DOHH2 (cell line): Measurements from ENCODE around the gene LAP3.

Source experiments
- H3F3A ChIP-seq: fragments of 200-600 bp; sonication (generic), shearing (Covaris generic); 2 replicates; pipeline ENCODE4 v1.6.0; 2016; ENCODE audit warnings: antibody characterized with exemption, mild to moderate bottlenecking; ENCODE audit not compliant: control insufficient read depth, insufficient read depth
- H3K27ac ChIP-seq: fragments of 200-600 bp; sonication (generic); 2 replicates; pipeline ENCODE4 v1.5.1; 2014; ENCODE audit warnings: low read depth, mild to moderate bottlenecking, low read length, moderate library complexity
- H3K27me3 ChIP-seq: fragments of 200-600 bp; sonication (generic); 2 replicates; pipeline ENCODE4 v1.6.1; 2014; ENCODE audit warnings: mild to moderate bottlenecking, low read length, mixed read lengths; ENCODE audit not compliant: control insufficient read depth
- H3K36me3 ChIP-seq: fragments of 200-600 bp; sonication (generic); 2 replicates; pipeline ENCODE4 v1.6.1; 2014; ENCODE audit warnings: mild to moderate bottlenecking, low read length, moderate library complexity, mixed read lengths; ENCODE audit not compliant: control insufficient read depth
- H3K4me1 ChIP-seq: fragments of 200-600 bp; sonication (generic); 2 replicates; pipeline ENCODE4 v1.6.1; 2014; ENCODE audit warnings: mild to moderate bottlenecking, low read length, mixed read lengths; ENCODE audit not compliant: control insufficient read depth
- H3K4me2 ChIP-seq: fragments of 200-600 bp; sonication (generic); 2 replicates; pipeline ENCODE4 v1.6.0; 2014; ENCODE audit warnings: mild to moderate bottlenecking, low read length, moderate library complexity
- H3K4me3 ChIP-seq: fragments of 200-600 bp; sonication (generic); 2 replicates; pipeline ENCODE4 v1.5.1; 2014; ENCODE audit warnings: mild to moderate bottlenecking, low read length, mixed read lengths
- H3K79me2 ChIP-seq: fragments of 200-600 bp; sonication (generic); 2 replicates; pipeline ENCODE4 v1.6.1; 2014; ENCODE audit warnings: mild to moderate bottlenecking, low read length, mixed read lengths; ENCODE audit not compliant: control insufficient read depth
- H3K9me2 ChIP-seq: fragments of 200-600 bp; sonication (generic); replicated peaks from 2 replicates; pipeline ENCODE4 v1.6.1; 2014; ENCODE audit warnings: mild to moderate bottlenecking, low read length, mixed read lengths; ENCODE audit not compliant: control insufficient read depth
- H3K9me3 ChIP-seq: fragments of 200-600 bp; sonication (generic); 2 replicates; pipeline ENCODE4 v1.6.1; 2014; ENCODE audit warnings: antibody characterized with exemption, low read length, mixed read lengths; ENCODE audit not compliant: control insufficient read depth, insufficient read depth
- H4K20me1 ChIP-seq: fragments of 200-600 bp; sonication (generic); 2 replicates; pipeline ENCODE4 v1.6.0; 2014; ENCODE audit warnings: low read depth, mild to moderate bottlenecking, antibody characterized with exemption, low read length, moderate library complexity; ENCODE audit not compliant: control insufficient read depth, insufficient read depth
- EZH2phosphoT487 ChIP-seq: fragments of 200-600 bp; sonication (generic); IDR thresholded peaks from 2 replicates; pipeline ENCODE4 v1.6.1; 2017; ENCODE audit warnings: borderline replicate concordance, mild to moderate bottlenecking, antibody characterized with exemption, low read length, moderate library complexity, mixed read lengths
- TF ChIP-seq, protein P1 (sequence below): fragments of 200-600 bp; sonication (generic); IDR thresholded peaks from one replicate; pipeline ENCODE4 v1.5.1; 2014; ENCODE audit warnings: antibody characterized with exemption, mild to moderate bottlenecking, low read depth, low read length; ENCODE audit not compliant: poor library complexity, severe bottlenecking

Gene LAP3

DNA sequence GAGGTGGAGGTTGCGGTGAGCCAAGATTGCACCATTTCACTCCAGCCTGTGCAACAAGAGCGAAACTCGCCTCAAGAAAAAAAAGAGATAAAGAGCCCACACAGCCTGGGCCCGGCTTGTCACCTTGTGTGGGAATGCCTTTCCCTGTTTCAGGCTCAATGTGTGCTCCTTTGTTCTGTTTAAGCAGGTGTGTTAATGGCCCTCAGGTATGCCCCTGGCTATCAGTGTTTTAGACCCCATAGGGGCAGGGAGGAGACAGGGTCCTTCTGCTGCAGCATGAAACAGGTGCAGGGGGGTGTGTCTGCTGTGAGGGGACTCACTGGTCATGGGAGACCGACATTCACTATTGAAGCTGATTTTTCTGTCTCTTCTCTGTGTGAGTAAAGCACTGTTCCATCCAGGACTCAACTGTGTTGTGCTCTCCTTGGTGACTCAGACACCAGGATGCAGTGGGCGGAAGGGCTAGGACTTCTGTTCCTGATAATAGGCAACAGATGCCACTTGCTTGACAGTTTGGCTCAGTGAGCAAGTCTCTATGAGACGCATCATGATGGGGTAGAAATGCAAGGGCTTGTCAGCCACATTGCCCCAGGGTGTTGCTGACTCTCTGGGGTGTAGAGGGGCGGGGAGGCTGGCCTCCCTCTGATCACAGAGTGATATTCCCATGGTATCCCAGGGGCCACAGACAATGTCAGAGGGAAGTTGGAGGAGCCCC, 15.6 kb upstream of the LAP3 start:
- Histone ChIP-seq H3K9me3 (no peaks in the 10 kb centered on the region), H3F3A (no peaks in the 10 kb centered on the region), H3K4me3 (no peak overlapping the region), H4K20me1 (no peaks in the 10 kb centered on the region), H3K4me2 (no peak overlapping the region), H3K79me2 (no peaks in the 10 kb centered on the region), H3K27ac (no peak overlapping the region), H3K27me3 (no peaks in the 10 kb centered on the region), H3K36me3 (no peaks in the 10 kb centered on the region), H3K9me2 (no peaks in the 10 kb centered on the region), H3K4me1 (no peaks in the 10 kb centered on the region)
- no peak for TF ChIP-seq EZH2phosphoT487
- TF ChIP-seq, protein P1, sequence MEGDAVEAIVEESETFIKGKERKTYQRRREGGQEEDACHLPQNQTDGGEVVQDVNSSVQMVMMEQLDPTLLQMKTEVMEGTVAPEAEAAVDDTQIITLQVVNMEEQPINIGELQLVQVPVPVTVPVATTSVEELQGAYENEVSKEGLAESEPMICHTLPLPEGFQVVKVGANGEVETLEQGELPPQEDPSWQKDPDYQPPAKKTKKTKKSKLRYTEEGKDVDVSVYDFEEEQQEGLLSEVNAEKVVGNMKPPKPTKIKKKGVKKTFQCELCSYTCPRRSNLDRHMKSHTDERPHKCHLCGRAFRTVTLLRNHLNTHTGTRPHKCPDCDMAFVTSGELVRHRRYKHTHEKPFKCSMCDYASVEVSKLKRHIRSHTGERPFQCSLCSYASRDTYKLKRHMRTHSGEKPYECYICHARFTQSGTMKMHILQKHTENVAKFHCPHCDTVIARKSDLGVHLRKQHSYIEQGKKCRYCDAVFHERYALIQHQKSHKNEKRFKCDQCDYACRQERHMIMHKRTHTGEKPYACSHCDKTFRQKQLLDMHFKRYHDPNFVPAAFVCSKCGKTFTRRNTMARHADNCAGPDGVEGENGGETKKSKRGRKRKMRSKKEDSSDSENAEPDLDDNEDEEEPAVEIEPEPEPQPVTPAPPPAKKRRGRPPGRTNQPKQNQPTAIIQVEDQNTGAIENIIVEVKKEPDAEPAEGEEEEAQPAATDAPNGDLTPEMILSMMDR: no peak

DNA sequence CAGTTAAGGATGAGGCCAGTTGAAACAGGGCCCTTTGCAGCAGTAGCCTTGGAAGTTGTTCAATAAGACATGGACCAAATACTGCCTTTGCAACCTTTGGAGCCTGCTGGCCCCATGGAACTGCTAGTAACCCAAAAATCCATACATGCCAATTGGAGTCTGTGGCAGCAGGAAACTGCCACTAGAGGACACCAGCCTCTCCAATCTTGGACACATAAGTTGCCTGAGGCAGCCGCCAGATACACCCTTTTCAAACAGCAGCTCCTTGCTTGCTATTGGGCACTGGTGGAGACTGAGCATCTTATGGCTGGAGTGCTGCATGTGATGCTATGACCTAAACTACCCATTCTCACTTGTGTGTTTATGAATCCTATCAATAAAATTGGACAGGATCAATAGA, 14.8 kb upstream of the LAP3 start:
- H4K20me1 ChIP-seq: no peaks in the 10 kb centered on the region
- H3K27me3 ChIP-seq: no peaks in the 10 kb centered on the region
- H3K9me3 ChIP-seq: no peaks in the 10 kb centered on the region
- no peaks in the 10 kb centered on the region for H3K79me2 ChIP-seq
- H3K4me1 ChIP-seq: no peaks in the 10 kb centered on the region
- no peaks in the 10 kb centered on the region for H3K36me3 ChIP-seq
- no peak for TF ChIP-seq EZH2phosphoT487
- TF ChIP-seq, protein P1: no peak
- H3F3A ChIP-seq: no peaks in the 10 kb centered on the region
- no peak overlapping the region for H3K4me2 ChIP-seq
- H3K9me2 ChIP-seq: no peaks in the 10 kb centered on the region
- no peak overlapping the region for H3K27ac ChIP-seq
- H3K4me3 ChIP-seq: no peak overlapping the region

DNA sequence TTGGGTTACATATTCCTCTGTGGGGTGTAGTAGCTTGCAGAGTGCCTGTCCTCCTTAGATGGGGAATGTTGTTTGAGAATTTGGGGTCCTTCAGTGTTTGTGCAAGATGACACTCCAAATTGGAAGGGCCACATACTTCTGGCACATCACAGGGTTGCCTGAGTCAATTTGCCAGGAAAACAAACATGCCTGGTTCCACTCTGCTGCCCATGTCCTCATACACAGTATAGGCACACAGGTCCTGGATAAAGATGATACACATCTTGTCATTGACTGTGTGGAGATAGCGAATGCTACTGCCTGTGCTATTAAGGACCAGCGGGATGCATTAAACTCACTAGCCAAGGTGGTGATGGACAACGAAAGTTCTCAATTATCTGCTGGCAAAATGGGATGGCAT, 11.2 kb upstream of the LAP3 start:
- Histone ChIP-seq H3K9me3 (no peaks in the 10 kb centered on the region), H4K20me1 (no peaks in the 10 kb centered on the region), H3K4me1 (no peaks in the 10 kb centered on the region), H3K27me3 (no peaks in the 10 kb centered on the region), H3K4me2 (no peak overlapping the region), H3K79me2 (no peaks in the 10 kb centered on the region), H3K4me3 (no peak overlapping the region), H3K36me3 (no peaks in the 10 kb centered on the region), H3F3A (no peaks in the 10 kb centered on the region), H3K27ac (no peak overlapping the region), H3K9me2 (no peaks in the 10 kb centered on the region)
- no peak for TF ChIP-seq EZH2phosphoT487
- TF ChIP-seq, protein P1: no peak
